Neural progenitor cell (in vitro differentiated cells): ENCODE results near the gene WDFY2.

Source experiments
- EZH2 ChIP-seq: fragments of 200-600 bp; sonication (generic); IDR thresholded peaks from 2 replicates; pipeline ENCODE4 v1.6.1; 2017; ENCODE audit warnings: antibody characterized with exemption, mild to moderate bottlenecking, moderate library complexity
- TF ChIP-seq, protein P1 (sequence below): fragments of 200-600 bp; sonication (generic); IDR thresholded peaks from 2 replicates; pipeline ENCODE4 v1.5.1; 2017; ENCODE audit warnings: antibody characterized with exemption, mild to moderate bottlenecking

DNA sequence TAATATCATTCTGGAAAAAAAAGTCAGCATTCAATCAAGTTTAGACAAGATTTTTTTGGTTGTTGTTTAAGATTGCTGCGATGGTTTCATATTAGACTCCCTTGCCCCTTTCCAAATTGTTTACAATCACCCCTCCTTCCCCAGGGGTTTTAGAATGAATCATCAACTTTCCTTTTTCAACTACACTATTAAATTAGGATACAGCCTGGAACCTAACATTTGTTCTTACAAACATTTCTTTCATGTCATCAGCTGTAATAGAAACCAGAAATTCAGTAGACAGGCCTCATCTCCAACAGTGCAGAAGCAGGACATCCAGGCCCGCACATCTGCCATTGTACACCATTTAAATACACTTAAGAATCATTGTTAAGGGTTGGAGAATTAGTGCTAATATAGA, 44.4 kb upstream of the WDFY2 start:
- TF ChIP-seq EZH2 = no peak
- TF ChIP-seq, protein P1, sequence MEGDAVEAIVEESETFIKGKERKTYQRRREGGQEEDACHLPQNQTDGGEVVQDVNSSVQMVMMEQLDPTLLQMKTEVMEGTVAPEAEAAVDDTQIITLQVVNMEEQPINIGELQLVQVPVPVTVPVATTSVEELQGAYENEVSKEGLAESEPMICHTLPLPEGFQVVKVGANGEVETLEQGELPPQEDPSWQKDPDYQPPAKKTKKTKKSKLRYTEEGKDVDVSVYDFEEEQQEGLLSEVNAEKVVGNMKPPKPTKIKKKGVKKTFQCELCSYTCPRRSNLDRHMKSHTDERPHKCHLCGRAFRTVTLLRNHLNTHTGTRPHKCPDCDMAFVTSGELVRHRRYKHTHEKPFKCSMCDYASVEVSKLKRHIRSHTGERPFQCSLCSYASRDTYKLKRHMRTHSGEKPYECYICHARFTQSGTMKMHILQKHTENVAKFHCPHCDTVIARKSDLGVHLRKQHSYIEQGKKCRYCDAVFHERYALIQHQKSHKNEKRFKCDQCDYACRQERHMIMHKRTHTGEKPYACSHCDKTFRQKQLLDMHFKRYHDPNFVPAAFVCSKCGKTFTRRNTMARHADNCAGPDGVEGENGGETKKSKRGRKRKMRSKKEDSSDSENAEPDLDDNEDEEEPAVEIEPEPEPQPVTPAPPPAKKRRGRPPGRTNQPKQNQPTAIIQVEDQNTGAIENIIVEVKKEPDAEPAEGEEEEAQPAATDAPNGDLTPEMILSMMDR = no peak
